GOT3 (cell line): Measurements from ENCODE around the gene SLC35G6.
"Not testable (repeated sequence)": the region's sequence is repeated elsewhere in the genome, so short reads cannot be mapped to it uniquely, and the experiment has no call there.

Experiments
- DNase-seq: peaks from one replicate; lab custom pipeline; 2025; ENCODE audit warnings: mixed read lengths; lab: John Stamatoyannopoulos, UW

Gene SLC35G6

GRCh38 chr17:7481275-7481674 is at the start of gene SLC35G6:
Gene SLC35G6 (plus strand): TSS chr17:7481446. CDS start chr17:7481517, 71 bp downstream.
- not testable (repeated sequence) for DNase-seq

DNA sequence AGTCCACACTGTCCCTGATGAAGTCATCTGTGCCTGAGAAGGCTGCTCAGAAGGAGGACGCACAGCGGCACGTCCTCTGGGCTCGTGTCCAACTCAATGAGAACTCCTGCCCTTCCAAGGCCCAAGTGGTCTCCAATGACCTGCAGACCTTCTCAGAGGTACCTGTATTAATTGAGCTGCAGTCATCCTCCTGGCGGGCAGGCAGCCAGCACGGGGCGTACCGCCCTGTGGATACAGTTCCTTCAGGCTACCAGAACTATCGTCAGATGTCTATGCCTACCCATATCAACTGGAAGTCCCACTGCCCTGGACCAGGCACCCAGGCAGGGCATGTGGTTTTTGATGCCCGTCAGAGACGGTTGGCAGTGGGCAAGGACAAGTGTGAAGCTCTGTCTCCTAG is 49.0 kb upstream of the SLC35G6 start:
- DNase-seq = no peak

- DNase-seq = no peak
Measured at GRCh38 chr17:7435676-7436555, 45.3 kb upstream of the SLC35G6 start.

DNA sequence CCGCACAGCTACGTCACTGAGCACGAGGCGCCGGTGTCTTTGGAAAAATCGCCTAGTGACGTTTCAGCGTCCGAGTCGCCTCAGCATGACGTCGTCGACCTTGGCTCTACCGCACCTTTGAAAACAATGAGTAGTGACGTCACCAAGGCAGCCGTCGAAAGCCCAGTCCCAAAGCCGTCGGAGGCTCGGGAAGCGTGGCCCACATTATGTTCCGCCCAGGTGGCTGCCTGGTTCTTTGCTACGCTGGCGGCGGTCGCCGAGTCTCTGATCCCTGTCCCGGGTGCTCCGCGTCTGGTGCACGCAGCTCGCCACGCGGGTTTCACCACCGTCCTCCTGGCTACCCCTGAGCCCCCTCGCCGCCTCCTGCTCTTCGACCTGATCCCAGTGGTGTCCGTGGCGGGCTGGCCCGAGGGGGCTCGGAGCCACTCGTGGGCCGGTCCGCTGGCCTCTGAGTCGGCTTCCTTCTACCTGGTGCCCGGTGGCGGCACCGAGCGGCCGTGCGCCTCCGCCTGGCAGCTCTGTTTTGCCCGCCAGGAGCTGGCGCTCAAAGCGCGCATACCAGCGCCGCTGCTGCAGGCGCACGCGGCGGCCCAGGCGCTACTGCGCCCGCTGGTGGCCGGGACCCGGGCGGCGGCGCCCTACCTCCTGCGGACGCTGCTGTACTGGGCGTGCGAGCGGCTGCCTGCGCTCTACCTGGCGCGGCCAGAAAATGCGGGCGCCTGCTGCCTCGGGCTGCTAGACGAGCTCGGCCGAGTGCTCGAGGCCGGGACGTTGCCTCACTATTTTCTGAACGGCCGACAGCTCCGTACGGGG is 44.5 kb upstream of the SLC35G6 start:
- DNase-seq = no peak

- DNase-seq = no peak
Measured at GRCh38 chr17:7437369-7437863, 43.8 kb upstream of the SLC35G6 start.

DNA sequence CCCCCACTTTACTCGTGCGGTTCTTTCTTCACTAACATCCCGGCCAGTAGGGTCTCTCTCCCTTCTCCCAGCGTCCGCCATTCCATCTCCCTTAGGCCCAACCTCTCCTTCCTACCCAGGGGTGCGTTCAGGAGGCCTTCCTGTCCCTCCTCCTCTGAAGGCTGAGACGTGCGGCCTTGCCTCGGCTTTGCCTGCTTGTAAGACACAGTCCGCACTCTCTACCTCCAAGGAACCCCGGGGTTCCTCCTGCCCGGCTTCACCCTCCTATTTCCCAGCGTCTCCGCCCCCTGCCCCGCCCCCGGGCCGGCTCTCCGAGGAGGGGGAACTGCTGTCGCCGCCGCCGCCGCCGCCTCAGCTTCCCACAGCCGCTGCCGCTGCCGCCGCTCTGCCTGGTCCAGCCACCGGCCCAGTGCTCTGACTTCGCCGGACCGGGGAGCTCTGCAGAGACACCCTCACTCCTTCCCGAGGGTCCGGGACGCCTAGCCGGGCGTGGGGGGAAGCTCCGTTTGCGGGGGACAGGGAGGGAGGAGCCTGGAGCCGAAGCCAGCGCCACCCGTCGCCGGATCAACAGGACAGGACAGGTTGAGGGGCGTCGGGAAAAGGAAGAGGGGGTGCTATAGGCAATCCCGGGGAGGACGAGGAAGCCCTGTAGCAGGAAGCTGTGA is 43.2 kb upstream of the SLC35G6 start:
- no peak for DNase-seq

DNA sequence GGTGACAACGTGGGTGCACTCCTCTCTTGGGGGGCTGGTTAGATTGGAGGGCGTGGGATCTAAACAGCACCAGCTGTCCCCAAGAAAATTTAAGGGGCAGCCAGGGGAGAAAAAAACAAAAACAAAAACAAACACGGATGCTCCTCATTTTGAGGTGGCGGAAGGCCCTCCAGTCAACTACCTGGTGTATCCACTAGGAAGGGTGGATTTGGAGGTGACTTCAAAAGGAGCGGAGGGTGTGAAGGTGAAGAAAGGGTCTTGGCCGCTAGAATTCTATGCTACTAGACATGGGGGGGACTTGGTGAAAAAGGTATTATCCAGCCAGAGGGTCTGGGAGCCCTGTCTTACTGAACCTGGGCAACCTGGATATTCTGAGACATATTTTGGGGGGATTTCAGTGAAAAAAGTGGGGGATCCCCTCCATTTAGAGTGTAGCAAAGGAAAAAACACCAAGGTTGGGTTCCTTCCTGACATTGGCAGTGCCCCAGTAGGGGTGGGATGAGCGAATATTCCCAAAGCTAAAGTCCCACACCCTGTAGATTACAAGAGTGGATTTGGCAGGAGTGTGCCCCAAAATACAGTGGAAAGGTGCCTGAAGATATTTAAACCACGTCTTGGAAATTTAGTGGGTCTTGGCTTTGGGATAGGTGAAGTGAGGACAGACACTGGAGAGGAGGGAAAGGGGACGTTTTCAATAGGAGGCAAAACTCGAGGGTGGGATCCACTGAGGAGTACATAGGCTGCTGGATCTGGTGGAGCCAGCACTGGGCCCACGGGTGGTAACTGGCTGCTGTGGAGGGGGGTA is 42.4 kb upstream of the SLC35G6 start:
- no peak for DNase-seq

DNA sequence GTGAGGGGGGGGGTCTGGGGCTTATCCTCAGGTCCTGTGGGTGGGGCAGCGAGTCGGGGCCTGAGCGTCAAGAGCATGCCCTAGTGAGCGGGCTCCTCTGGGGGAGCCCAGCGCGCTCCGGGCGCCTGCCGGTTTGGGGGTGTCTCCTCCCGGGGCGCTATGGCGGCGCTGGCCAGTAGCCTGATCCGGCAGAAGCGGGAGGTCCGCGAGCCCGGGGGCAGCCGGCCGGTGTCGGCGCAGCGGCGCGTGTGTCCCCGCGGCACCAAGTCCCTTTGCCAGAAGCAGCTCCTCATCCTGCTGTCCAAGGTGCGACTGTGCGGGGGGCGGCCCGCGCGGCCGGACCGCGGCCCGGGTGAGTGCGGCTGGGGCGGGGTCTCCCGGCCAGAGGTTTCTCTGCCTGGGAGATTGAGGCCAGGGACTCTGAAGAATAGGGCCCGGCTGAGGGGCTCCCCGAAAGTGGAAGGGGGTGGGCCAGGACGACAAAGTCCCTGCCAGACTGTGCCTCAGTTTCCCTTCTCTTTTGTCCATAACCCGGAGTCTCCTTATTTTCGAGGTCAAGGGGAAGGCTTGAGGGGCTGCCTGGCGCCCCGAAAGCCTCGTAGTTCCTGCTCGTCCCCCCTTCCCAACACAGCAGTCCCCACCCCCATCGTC is 41.7 kb upstream of the SLC35G6 start, which contains the start of gene FGF11:
Gene FGF11 (plus strand): TSS at position 51 of the 651 bp plus-strand sequence. CDS start 109 bp downstream, at position 160.
- no peak for DNase-seq

DNA sequence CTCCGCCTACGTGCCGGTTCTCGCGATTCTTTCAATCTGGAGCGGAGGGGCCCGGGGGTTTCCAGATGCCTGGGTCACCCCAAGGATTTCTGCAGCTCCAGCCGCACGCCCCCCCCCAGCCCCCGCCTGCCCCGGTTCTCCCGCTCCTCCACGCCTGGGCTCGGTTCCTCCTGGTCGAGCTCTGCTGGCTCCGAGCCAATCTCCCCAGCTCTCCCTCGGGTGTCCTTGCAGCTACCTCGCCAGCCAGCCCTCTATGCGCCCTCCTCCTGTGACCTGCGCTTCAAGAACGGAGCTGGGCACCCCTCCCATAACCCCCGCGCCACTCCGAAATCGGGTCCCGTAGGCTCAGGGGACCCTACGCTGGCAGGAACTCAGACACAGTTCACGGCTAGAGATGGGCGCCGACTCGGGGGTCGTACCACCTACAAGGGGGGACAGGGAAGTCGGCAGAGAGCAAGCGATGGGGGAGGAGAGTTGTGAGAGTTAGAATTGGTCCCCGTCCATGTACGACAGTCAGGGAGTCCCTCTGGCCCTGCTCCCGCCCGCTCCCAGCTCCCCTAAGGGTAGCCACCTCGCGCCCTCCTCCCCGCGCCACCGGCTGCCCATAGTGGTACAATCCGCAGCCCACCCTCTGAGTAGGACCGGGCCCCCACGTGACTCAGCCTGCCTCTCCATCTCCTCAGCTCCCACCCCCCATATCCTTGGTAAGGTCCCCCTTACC is 41.0 kb upstream of the SLC35G6 start:
- no peak for DNase-seq

GRCh38 chr17:7440834-7441195 is 40.4 kb upstream of the SLC35G6 start:
- DNase-seq = no peak

DNA sequence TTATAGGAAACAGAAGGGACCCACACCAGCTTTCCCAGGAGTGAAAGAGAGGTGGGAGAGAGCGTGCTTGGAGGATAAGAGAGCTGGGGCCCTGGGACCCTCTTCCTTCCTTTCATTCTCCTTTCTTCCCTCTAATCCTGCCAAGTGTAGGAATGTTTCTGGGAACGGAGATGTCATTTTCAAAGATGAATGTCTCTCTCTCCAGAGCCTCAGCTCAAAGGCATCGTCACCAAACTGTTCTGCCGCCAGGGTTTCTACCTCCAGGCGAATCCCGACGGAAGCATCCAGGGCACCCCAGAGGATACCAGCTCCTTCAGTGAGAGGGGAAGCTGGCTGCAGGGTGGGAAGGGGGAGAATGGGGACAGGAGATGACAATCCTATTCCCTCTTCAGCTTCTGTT is 40.0 kb upstream of the SLC35G6 start:
- no peak for DNase-seq

DNA sequence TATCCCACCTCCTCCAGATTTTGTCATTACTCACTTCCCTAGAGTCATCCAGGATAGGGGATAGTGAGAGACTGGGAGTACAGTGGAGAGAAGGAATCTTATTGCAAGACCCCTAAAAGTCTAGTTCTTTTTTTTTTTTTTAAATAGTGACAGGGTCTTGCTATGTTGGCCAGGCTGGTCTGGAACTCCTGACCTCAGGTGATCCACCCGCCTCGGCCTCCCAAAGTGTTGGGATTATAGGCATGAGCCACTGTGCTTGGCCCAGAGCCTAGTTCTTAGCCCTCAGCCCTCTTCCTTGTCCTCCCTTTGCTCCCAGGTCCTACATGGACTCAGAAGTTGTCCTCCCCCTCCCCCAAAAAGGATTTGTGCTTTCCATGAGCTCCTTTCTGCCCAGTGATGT is 39.1 kb upstream of the SLC35G6 start:
- no peak for DNase-seq

- DNase-seq = no peak
Measured at GRCh38 chr17:7443499-7444485, 37.5 kb upstream of the SLC35G6 start.

- DNase-seq = no peak
Measured at GRCh38 chr17:7444682-7445618, 36.3 kb upstream of the SLC35G6 start, which contains the start of gene CHRNB1. Gene CHRNB1 (plus strand): TSS chr17:7445061. CDS start chr17:7445128, 67 bp downstream.

GRCh38 chr17:7445619-7445968 is 35.7 kb upstream of the SLC35G6 start:
- DNase-seq = no peak

DNA sequence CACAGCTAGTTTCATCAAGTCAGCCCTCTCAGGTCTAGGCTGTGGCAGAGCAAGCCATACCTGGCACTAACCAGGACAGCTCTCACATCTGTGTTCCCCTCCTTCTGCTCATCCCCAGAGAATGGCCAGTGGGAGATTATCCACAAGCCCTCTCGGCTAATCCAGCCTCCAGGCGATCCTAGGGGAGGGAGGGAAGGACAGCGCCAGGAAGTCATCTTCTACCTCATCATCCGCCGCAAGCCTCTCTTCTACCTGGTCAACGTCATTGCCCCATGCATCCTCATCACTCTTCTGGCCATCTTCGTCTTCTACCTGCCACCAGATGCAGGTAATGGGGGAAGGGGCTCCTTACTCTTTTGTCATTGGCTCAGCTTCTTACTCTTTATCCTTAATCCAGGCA is 32.8 kb upstream of the SLC35G6 start:
- DNase-seq = no peak

GRCh38 chr17:7459961-7460545 is 21.2 kb upstream of the SLC35G6 start:
- no peak for DNase-seq
